DND-41 (cell line): Measurements from ENCODE around the gene LARP4B.

Source experiments
- ATAC-seq: fragments of 200-7000 bp; cut with Tn5 transposase; 3 replicates; pipeline ENCODE4 v1.9.1; 2021; ENCODE audit warnings: low read depth; ENCODE audit not compliant: insufficient read depth
- DNase-seq: peaks from one replicate; pipeline ENCODE4 v3.0.0-alpha.2; 2020
- H2AFZ ChIP-seq: 2 replicates; pipeline ENCODE4 v1.6.0; 2012; ENCODE audit warnings: low read depth, low read length
- H3K27ac ChIP-seq: 2 replicates; pipeline ENCODE4 v1.5.1; 2012; ENCODE audit warnings: low read length, inconsistent platforms
- H3K27me3 ChIP-seq: fragments of 200-600 bp; sonication (generic); 2 replicates; pipeline ENCODE4 v1.6.0; 2012; ENCODE audit warnings: low read length, mild to moderate bottlenecking, inconsistent platforms; ENCODE audit not compliant: insufficient read depth, poor library complexity
- H3K36me3 ChIP-seq: 2 replicates; pipeline ENCODE4 v1.5.1; 2012; ENCODE audit warnings: low read length, inconsistent platforms; ENCODE audit not compliant: insufficient read depth
- H3K4me1 ChIP-seq: 2 replicates; pipeline ENCODE4 v1.5.1; 2012; ENCODE audit warnings: mild to moderate bottlenecking, low read length; ENCODE audit not compliant: insufficient read depth
- H3K4me2 ChIP-seq: 2 replicates; pipeline ENCODE4 v1.6.0; 2012; ENCODE audit warnings: mild to moderate bottlenecking, moderate library complexity, low read length, inconsistent platforms; ENCODE audit not compliant: insufficient read depth
- H3K4me3 ChIP-seq, 2 experiments: fragments of 200-600 bp in 1 of 2; shearing (Covaris generic) in 1 of 2; 2 replicates each; pipeline ENCODE4 v1.5.1; 2012 to 2016; ENCODE audit warnings: inconsistent platforms in 2 of 2, low read length in 2 of 2, mild to moderate bottlenecking in 2 of 2, low read depth in 1 of 2, moderate library complexity in 1 of 2
- H3K79me2 ChIP-seq: 2 replicates; pipeline ENCODE4 v1.6.0; 2012; ENCODE audit warnings: low read length, inconsistent platforms; ENCODE audit not compliant: insufficient read depth
- H3K9ac ChIP-seq: 2 replicates; pipeline ENCODE4 v1.6.0; 2012; ENCODE audit warnings: low read depth, mild to moderate bottlenecking, inconsistent platforms, low read length, moderate library complexity
- H3K9me3 ChIP-seq: 2 replicates; pipeline ENCODE4 v1.5.1; 2012; ENCODE audit warnings: low read length, moderate library complexity, mild to moderate bottlenecking, inconsistent platforms; ENCODE audit not compliant: insufficient read depth, severe bottlenecking
- H4K20me1 ChIP-seq: 2 replicates; pipeline ENCODE4 v1.6.0; 2012; ENCODE audit warnings: low read length; ENCODE audit not compliant: insufficient read depth
- EZH2 ChIP-seq: IDR thresholded peaks from 3 replicates; pipeline ENCODE4 v1.6.1; 2012; ENCODE audit warnings: borderline replicate concordance, low read depth, mild to moderate bottlenecking, moderate library complexity, low read length, inconsistent platforms; ENCODE audit not compliant: severe bottlenecking
- TF ChIP-seq, protein P1 (sequence below): IDR thresholded peaks from 2 replicates; pipeline ENCODE4 v1.5.1; 2012; ENCODE audit warnings: borderline replicate concordance, low read length, moderate library complexity, mild to moderate bottlenecking; ENCODE audit not compliant: poor library complexity, severe bottlenecking; ENCODE audit errors: extremely low read depth

LARP4B gene

GRCh38 chr10:964988-965417 lies 33.5 kb upstream of the LARP4B start:
- Histone ChIP-seq H3K9me3 (no peaks in the 10 kb centered on the region), H3K4me2 (no peak overlapping the region), H3K4me3 (no peak overlapping the region), H4K20me1 (no peaks in the 10 kb centered on the region), H3K27me3 (no peaks in the 10 kb centered on the region), H3K27ac (no peak overlapping the region), H3K9ac (no peak overlapping the region), H3K36me3 (no peaks in the 10 kb centered on the region), H2AFZ (no peak overlapping the region), H3K4me1 (no peaks in the 10 kb centered on the region), H3K79me2 (no peaks in the 10 kb centered on the region)
- no peak for ATAC-seq
- TF ChIP-seq, protein P1, sequence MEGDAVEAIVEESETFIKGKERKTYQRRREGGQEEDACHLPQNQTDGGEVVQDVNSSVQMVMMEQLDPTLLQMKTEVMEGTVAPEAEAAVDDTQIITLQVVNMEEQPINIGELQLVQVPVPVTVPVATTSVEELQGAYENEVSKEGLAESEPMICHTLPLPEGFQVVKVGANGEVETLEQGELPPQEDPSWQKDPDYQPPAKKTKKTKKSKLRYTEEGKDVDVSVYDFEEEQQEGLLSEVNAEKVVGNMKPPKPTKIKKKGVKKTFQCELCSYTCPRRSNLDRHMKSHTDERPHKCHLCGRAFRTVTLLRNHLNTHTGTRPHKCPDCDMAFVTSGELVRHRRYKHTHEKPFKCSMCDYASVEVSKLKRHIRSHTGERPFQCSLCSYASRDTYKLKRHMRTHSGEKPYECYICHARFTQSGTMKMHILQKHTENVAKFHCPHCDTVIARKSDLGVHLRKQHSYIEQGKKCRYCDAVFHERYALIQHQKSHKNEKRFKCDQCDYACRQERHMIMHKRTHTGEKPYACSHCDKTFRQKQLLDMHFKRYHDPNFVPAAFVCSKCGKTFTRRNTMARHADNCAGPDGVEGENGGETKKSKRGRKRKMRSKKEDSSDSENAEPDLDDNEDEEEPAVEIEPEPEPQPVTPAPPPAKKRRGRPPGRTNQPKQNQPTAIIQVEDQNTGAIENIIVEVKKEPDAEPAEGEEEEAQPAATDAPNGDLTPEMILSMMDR = no peak
- no peak for TF ChIP-seq EZH2
- no peak for DNase-seq

DNA sequence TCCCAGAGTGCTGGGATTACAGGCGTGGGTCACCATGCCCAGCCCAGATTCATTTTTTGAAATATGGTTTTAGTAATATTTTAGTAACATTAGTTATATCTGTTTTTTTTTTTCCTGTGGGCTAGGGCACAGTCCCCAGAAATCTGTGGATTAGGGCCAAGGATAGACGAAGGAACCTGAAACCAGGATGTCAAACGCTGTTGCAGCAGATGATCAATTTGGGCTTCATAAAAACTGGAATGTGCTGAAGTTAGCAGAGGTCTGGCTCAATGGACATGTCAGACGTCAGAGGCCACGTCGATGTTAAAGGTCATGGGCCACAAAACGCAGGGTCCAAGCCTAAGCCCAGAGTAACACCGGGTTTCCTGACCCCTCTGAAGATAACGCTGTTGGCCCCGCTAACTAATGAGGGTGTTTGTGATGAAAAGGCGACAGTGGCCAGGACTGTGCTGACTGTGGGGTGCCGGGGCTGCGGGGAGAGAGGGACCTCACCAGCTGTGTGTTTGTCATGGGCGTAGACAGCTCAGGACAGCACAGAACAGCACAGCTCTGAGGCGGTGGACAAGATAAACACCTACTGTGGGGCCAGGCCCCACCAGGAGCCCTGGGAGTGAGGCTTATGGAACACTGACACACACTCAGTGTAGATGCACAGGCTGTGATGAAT lies 32.9 kb upstream of the LARP4B start:
- no peak for ATAC-seq
- no peaks in the 10 kb centered on the region for H3K36me3 ChIP-seq

GRCh38 chr10:963655-964054 lies 32.1 kb upstream of the LARP4B start:
- Histone ChIP-seq H2AFZ (no peak overlapping the region), H3K4me2 (no peak overlapping the region), H3K27me3 (no peaks in the 10 kb centered on the region), H3K36me3 (no peaks in the 10 kb centered on the region), H3K9me3 (no peaks in the 10 kb centered on the region), H3K4me3 (no peak overlapping the region), H3K79me2 (no peaks in the 10 kb centered on the region), H4K20me1 (no peaks in the 10 kb centered on the region), H3K4me1 (no peaks in the 10 kb centered on the region), H3K27ac (no peak overlapping the region), H3K9ac (no peak overlapping the region)
- ATAC-seq (no peak), DNase-seq (no peak)
- no peak for TF ChIP-seq EZH2
- TF ChIP-seq, protein P1 = no peak

More for the DNA sequence above, 32.9 kb upstream of the LARP4B start:
- no peak for TF ChIP-seq EZH2
- TF ChIP-seq, protein P1 = no peak
- no peaks in the 10 kb centered on the region for H3K27me3 ChIP-seq
- no peaks in the 10 kb centered on the region for H3K4me1 ChIP-seq
- DNase-seq = no peak
- no peaks in the 10 kb centered on the region for H3K9me3 ChIP-seq
- H3K79me2 ChIP-seq = no peaks in the 10 kb centered on the region
- no peaks in the 10 kb centered on the region for H4K20me1 ChIP-seq
- no peak overlapping the region for H3K27ac ChIP-seq
- H3K9ac ChIP-seq = no peak overlapping the region
- no peak overlapping the region for H2AFZ ChIP-seq
- H3K4me3 ChIP-seq = no peak overlapping the region
- no peak overlapping the region for H3K4me2 ChIP-seq
